ENCODE data around the gene AZU1. TPM values are rescaled to one million over a fixed set of nuclear protein-coding genes. Genes with fewer than 3 reads are reported as not detected.

The AZU1 gene
- total RNA-seq, 1 experiment from 2014 or later, result not detected

- Histone ChIP-seq H4K20me1 (ENCODE audit: low read length) (peaks cover 68% of the 10 kb centered on the region), H3K27ac (ENCODE audit: low read length) (no peak overlapping the region), H3K4me2 (ENCODE audit: low read length) (no peak overlapping the region), H3K4me3 (ENCODE audit: low read length) (no peak overlapping the region), H3K9me2 (replicated peaks; ENCODE audit: low read length) (no peaks in the 10 kb centered on the region), H3K36me3 (ENCODE audit: low read depth, low read length) (peaks cover 81% of the 10 kb centered on the region), H3F3A (ENCODE audit: low read length, unreplicated experiment) (no peaks in the 10 kb centered on the region), H3K9me3 (ENCODE audit: low read length) (no peaks in the 10 kb centered on the region), H3K4me1 (ENCODE audit: insufficient read depth, low read length) (peaks cover 10% of the 10 kb centered on the region; the same call in 1 of the 2 replicates), H3K79me2 (ENCODE audit: low read length) (peaks cover 72% of the 10 kb centered on the region), H3K27me3 (ENCODE audit: low read length) (no peaks in the 10 kb centered on the region), H2AFZ (ENCODE audit: low read length) (no peak overlapping the region), H3K9ac (ENCODE audit: low read length) (no peak overlapping the region)
- intact Hi-C loops (cut with micrococcal nuclease), result no loop called here
- CTCF ChIA-PET, result no interaction called here
- TF ChIP-seq EZH2phosphoT487 (IDR thresholded peaks at IDR 0.05; ENCODE audit: borderline replicate concordance, low read length) (no peak), EZH2 (IDR thresholded peaks at IDR 0.05; ENCODE audit: low read length, unreplicated experiment) (no peak), CTCF (conservative IDR thresholded peaks at IDR 0.05; ENCODE audit: low read depth, low read length) (no peak)
- DNase-seq (no peak), ATAC-seq (no peak)
- POLR2A ChIA-PET (ENCODE audit: unreplicated experiment), result no interaction called here
- BruUV-seq (replicated peaks), result no TSS peak
These were observed 21.8 kb upstream of the AZU1 start for GRCh38 chr19:805600-806550.

GRCh38 chr19:806815-807421 is 20.7 kb upstream of the AZU1 start:
- H3K9me2 ChIP-seq (replicated peaks; ENCODE audit: low read length), result no peaks in the 10 kb centered on the region
- no peak overlapping the region for H3K4me2 ChIP-seq (ENCODE audit: low read length)
- no TSS peak for BruUV-seq (replicated peaks)
- no peak overlapping the region for H2AFZ ChIP-seq (ENCODE audit: low read length)
- no peak for ATAC-seq
- no peak for TF ChIP-seq EZH2 (IDR thresholded peaks at IDR 0.05; ENCODE audit: low read length, unreplicated experiment)
- TF ChIP-seq EZH2phosphoT487 (IDR thresholded peaks at IDR 0.05; ENCODE audit: borderline replicate concordance, low read length), result no peak
- TF ChIP-seq CTCF (conservative IDR thresholded peaks at IDR 0.05; ENCODE audit: low read depth, low read length), result no peak
- peaks cover 61% of the 10 kb centered on the region for H4K20me1 ChIP-seq (ENCODE audit: low read length)
- no peaks in the 10 kb centered on the region for H3K9me3 ChIP-seq (ENCODE audit: low read length)
- H3K27ac ChIP-seq (ENCODE audit: low read length), result no peak overlapping the region
- no peaks in the 10 kb centered on the region for H3K4me1 ChIP-seq (ENCODE audit: insufficient read depth, low read length)
- intact Hi-C loops (cut with micrococcal nuclease), result no loop called here
- CTCF ChIA-PET, result no interaction called here
- no peaks in the 10 kb centered on the region for H3F3A ChIP-seq (ENCODE audit: low read length, unreplicated experiment)
- H3K9ac ChIP-seq (ENCODE audit: low read length), result no peak overlapping the region
- H3K4me3 ChIP-seq (ENCODE audit: low read length), result no peak overlapping the region
- H3K79me2 ChIP-seq (ENCODE audit: low read length), result peaks cover 62% of the 10 kb centered on the region
- no peaks in the 10 kb centered on the region for H3K27me3 ChIP-seq (ENCODE audit: low read length)
- peaks cover 73% of the 10 kb centered on the region for H3K36me3 ChIP-seq (ENCODE audit: low read depth, low read length)
- POLR2A ChIA-PET (ENCODE audit: unreplicated experiment), result no interaction called here
- DNase-seq, result no peak
